Neuronal stem cell (in vitro differentiated cells): ENCODE data around the gene SOAT2.

ENCODE experiments used
- DNase-seq: peaks from one replicate; pipeline ENCODE4 v3.0.0-alpha.2; 2013; ENCODE audit warnings: low spot score
- H2AFZ ChIP-seq: one replicate; pipeline ENCODE4 v1.6.1; 2013; ENCODE audit warnings: mild to moderate bottlenecking, low read length, inconsistent platforms
- H2AK5ac ChIP-seq: 2 replicates; pipeline ENCODE4 v1.6.1; 2013; ENCODE audit warnings: low read depth, mild to moderate bottlenecking, inconsistent platforms, low read length, moderate library complexity, mixed read lengths
- H2BK120ac ChIP-seq: 2 replicates; pipeline ENCODE4 v1.6.1; 2013; ENCODE audit warnings: low read depth, mild to moderate bottlenecking, inconsistent platforms, low read length, moderate library complexity, mixed read lengths
- H2BK12ac ChIP-seq: one replicate; pipeline ENCODE4 v1.6.1; 2013; ENCODE audit warnings: low read length, inconsistent platforms
- H2BK15ac ChIP-seq: 2 replicates; pipeline ENCODE4 v1.6.1; 2013; ENCODE audit warnings: mild to moderate bottlenecking, low read length, inconsistent platforms, mixed read lengths
- H2BK5ac ChIP-seq: one replicate; pipeline ENCODE4 v1.6.1; 2013; ENCODE audit warnings: inconsistent platforms, mild to moderate bottlenecking, low read length, moderate library complexity
- H3K14ac ChIP-seq: one replicate; pipeline ENCODE4 v1.6.1; 2013; ENCODE audit warnings: low read length, inconsistent platforms
- H3K18ac ChIP-seq: 2 replicates; pipeline ENCODE4 v1.6.1; 2013; ENCODE audit warnings: low read length, inconsistent platforms
- H3K23ac ChIP-seq: 2 replicates; pipeline ENCODE4 v1.6.1; 2013; ENCODE audit warnings: low read depth, mild to moderate bottlenecking, mixed read lengths, low read length, inconsistent platforms; ENCODE audit not compliant: poor library complexity
- H3K27ac ChIP-seq: replicated peaks from 3 replicates; pipeline ENCODE4 v1.5.1; 2013; ENCODE audit warnings: low read length, inconsistent platforms
- H3K27me3 ChIP-seq, 3 experiments: 2 replicates each; pipeline ENCODE4 v1.6.1; 2013; ENCODE audit warnings: low read length in 3 of 3, mild to moderate bottlenecking in 2 of 3, inconsistent platforms in 1 of 3, low read depth in 1 of 3, mixed read lengths in 1 of 3, moderate library complexity in 1 of 3; ENCODE audit not compliant: control insufficient read depth in 3 of 3, insufficient read depth in 3 of 3
- H3K36me3 ChIP-seq, 2 donors: replicated peaks in 1 of 2; 2 replicates each; pipeline ENCODE4 v1.6.1; 2013; ENCODE audit warnings: low read length in 2 of 2; ENCODE audit not compliant: control insufficient read depth in 2 of 2, insufficient read depth in 2 of 2
- H3K4ac ChIP-seq: 2 replicates; pipeline ENCODE4 v1.6.1; 2013; ENCODE audit warnings: inconsistent platforms, mild to moderate bottlenecking, low read length, moderate library complexity
- H3K4me1 ChIP-seq, 2 donors: 1 replicate in 1 of 2; 2 replicates in 1 of 2; pipeline ENCODE4 v1.6.1; 2013; ENCODE audit warnings: low read length in 2 of 2, low read depth in 1 of 2; ENCODE audit not compliant: control insufficient read depth in 2 of 2, insufficient read depth in 1 of 2
- H3K4me2 ChIP-seq: one replicate; pipeline ENCODE4 v1.6.1; 2013; ENCODE audit warnings: mild to moderate bottlenecking, low read length, inconsistent platforms; ENCODE audit not compliant: insufficient read depth, poor library complexity, severe bottlenecking
- H3K4me3 ChIP-seq, 2 donors: 2 replicates each; pipeline ENCODE4 v1.5.1; 2013; ENCODE audit warnings: low read length in 2 of 2, mild to moderate bottlenecking in 2 of 2, inconsistent platforms in 1 of 2, moderate library complexity in 1 of 2
- H3K79me1 ChIP-seq: one replicate; pipeline ENCODE4 v1.6.1; 2013; ENCODE audit warnings: low read depth, mild to moderate bottlenecking, inconsistent platforms, low read length, moderate library complexity
- H3K9ac ChIP-seq: one replicate; pipeline ENCODE4 v1.6.1; 2013; ENCODE audit warnings: mild to moderate bottlenecking, low read depth, low read length, inconsistent platforms; ENCODE audit not compliant: poor library complexity
- H3K9me3 ChIP-seq, 2 donors: replicated peaks in 1 of 2; 2 replicates each; pipeline versions ENCODE3 to v1.6.1; 2013; ENCODE audit warnings: low read length in 2 of 2, mild to moderate bottlenecking in 2 of 2, inconsistent platforms in 1 of 2, low read depth in 1 of 2, mixed read lengths in 1 of 2, moderate library complexity in 1 of 2; ENCODE audit not compliant: control insufficient read depth in 2 of 2, insufficient read depth in 1 of 2
- H4K8ac ChIP-seq: one replicate; pipeline ENCODE4 v1.6.1; 2013; ENCODE audit warnings: low read depth, mild to moderate bottlenecking, inconsistent platforms, low read length, moderate library complexity
- H4K91ac ChIP-seq: one replicate; pipeline ENCODE4 v1.6.1; 2013; ENCODE audit warnings: low read length, low read depth, mild to moderate bottlenecking, inconsistent platforms; ENCODE audit not compliant: poor library complexity
- WGBS, 2 donors: extraction: QIAGEN DNeasy Blood & Tissue Kit; methylation state at CpG; one replicate each; pipeline ENCODE4 v1.1.7; 2013; ENCODE audit warnings: missing lambda C conversion rate in 2 of 2, mixed read lengths in 1 of 2; ENCODE audit not compliant: insufficient read length in 2 of 2, insufficient replicate concordance in 1 of 2; ENCODE audit errors: extremely low coverage in 2 of 2; 5-methylcytosine and 5-hydroxymethylcytosine counted together

SOAT2 gene

GRCh38 chr12:53077030-53077429 lies 26.3 kb upstream of the SOAT2 start:
- H4K8ac ChIP-seq = no peak overlapping the region
- H2BK15ac ChIP-seq = no peak overlapping the region
- H3K36me3 ChIP-seq = peaks cover 2 to 28% of the 10 kb centered on the region in 2 donors
- no peak for DNase-seq
- H3K27ac ChIP-seq = no peak overlapping the region
- peaks cover 14 to 15% of the 10 kb centered on the region in 2 donors for H3K4me1 ChIP-seq
- H4K91ac ChIP-seq = no peak overlapping the region
- no peak overlapping the region for H2BK5ac ChIP-seq
- no peak overlapping the region for H2BK12ac ChIP-seq
- H3K27me3 ChIP-seq = peaks cover 0 to 5% (median 0%) of the 10 kb centered on the region in 3 experiments
- no peak overlapping the region for H3K4me2 ChIP-seq
- H3K14ac ChIP-seq = no peak overlapping the region
- no peak overlapping the region for H3K23ac ChIP-seq
- H3K4ac ChIP-seq = no peak overlapping the region
- H2BK120ac ChIP-seq = no peak overlapping the region
- no peak overlapping the region for H3K4me3 ChIP-seq
- WGBS, 2 donors = no CpG with 5 or more reads among the region's 8 CpGs
- no peak overlapping the region for H2AK5ac ChIP-seq
- no peak overlapping the region for H3K18ac ChIP-seq
- no peaks in the 10 kb centered on the region for H3K79me1 ChIP-seq
- H2AFZ ChIP-seq = no peak overlapping the region
- H3K9me3 ChIP-seq = peaks cover 0 to 1% of the 10 kb centered on the region in 2 donors
- no peak overlapping the region for H3K9ac ChIP-seq

- Histone ChIP-seq H3K27me3 (peaks cover 0 to 5% (median 0%) of the 10 kb centered on the region in 3 experiments), H3K27ac (peak overlapping the region; percentile 82), H3K9ac (peak overlapping the region; percentile 78), H2BK15ac (no peak overlapping the region), H2AFZ (peak overlapping the region; percentile 91), H2BK12ac (no peak overlapping the region), H3K23ac (peak overlapping the region; percentile 69), H3K79me1 (no peaks in the 10 kb centered on the region), H2BK120ac (no peak overlapping the region), H4K91ac (no peak overlapping the region), H3K9me3 (peaks cover 0 to 1% of the 10 kb centered on the region in 2 donors), H4K8ac (no peak overlapping the region), H2AK5ac (no peak overlapping the region), H3K14ac (no peak overlapping the region), H3K18ac (peak overlapping the region; percentile 91), H3K4me1 (peaks cover 5 to 6% of the 10 kb centered on the region in 2 donors), H3K36me3 (peaks cover 2 to 28% of the 10 kb centered on the region in 2 donors), H3K4me3 (peak overlapping the region; percentile 62 to 79), H3K4ac (no peak overlapping the region), H3K4me2 (peak overlapping the region; percentile 88), H2BK5ac (no peak overlapping the region)
- WGBS, 2 donors = no CpG with 5 or more reads among the region's 25 CpGs
- DNase-seq = no peak
Measured at GRCh38 chr12:53078425-53079225, 24.7 kb upstream of the SOAT2 start.

- Histone ChIP-seq H3K4me3 (peak within 1 kb of the TSS; percentile 62 to 85), H3K79me1 (no peaks in the 10 kb centered on the region), H4K91ac (peak within 1 kb of the TSS; percentile 79), H3K36me3 (peaks cover 2 to 20% of the 10 kb centered on the region in 2 donors), H2BK5ac (peak within 1 kb of the TSS; percentile 77), H2AK5ac (peak within 1 kb of the TSS; percentile 0), H2BK12ac (no peak within 1 kb of the TSS), H3K18ac (peak within 1 kb of the TSS; percentile 97), H2AFZ (peak within 1 kb of the TSS; percentile 91), H3K14ac (no peak within 1 kb of the TSS), H3K23ac (peak within 1 kb of the TSS; percentile 98), H4K8ac (peak within 1 kb of the TSS; percentile 3), H2BK15ac (peak within 1 kb of the TSS; percentile 96), H3K4ac (peak within 1 kb of the TSS; percentile 8), H3K9ac (peak within 1 kb of the TSS; percentile 98), H3K9me3 (peaks cover 0 to 1% of the 10 kb centered on the region in 2 donors), H3K4me1 (peaks cover 5 to 6% of the 10 kb centered on the region in 2 donors), H3K4me2 (peak within 1 kb of the TSS; percentile 92), H3K27me3 (peaks cover 0 to 5% (median 0%) of the 10 kb centered on the region in 3 experiments), H3K27ac (peak within 1 kb of the TSS; percentile 84), H2BK120ac (no peak within 1 kb of the TSS)
- peak; percentile 99 for DNase-seq
- WGBS, 2 donors = no CpG with 5 or more reads among the region's 67 CpGs
Measured at GRCh38 chr12:53079226-53080117, 23.8 kb upstream of the SOAT2 start, which contains the start of gene SPRYD3. SPRYD3 (minus strand) TSS chr12:53079390; CDS start chr12:53079333, 57 bp downstream.
